Transverse colon (tissue), 1 donor: Measurements from ENCODE around the gene SYT2.

Source experiments
- EP300 ChIP-seq: sonication (generic); formaldehyde crosslinking; IDR thresholded peaks from one replicate; pipeline ENCODE4 v1.6.1; 2017; ENCODE audit warnings: antibody characterized with exemption, low read depth
- POLR2A ChIP-seq: fragments of 450-650 bp; IDR thresholded peaks from one replicate; pipeline ENCODE4 v1.6.1; 2016; ENCODE audit warnings: antibody characterized with exemption, mild to moderate bottlenecking, moderate library complexity

DNA sequence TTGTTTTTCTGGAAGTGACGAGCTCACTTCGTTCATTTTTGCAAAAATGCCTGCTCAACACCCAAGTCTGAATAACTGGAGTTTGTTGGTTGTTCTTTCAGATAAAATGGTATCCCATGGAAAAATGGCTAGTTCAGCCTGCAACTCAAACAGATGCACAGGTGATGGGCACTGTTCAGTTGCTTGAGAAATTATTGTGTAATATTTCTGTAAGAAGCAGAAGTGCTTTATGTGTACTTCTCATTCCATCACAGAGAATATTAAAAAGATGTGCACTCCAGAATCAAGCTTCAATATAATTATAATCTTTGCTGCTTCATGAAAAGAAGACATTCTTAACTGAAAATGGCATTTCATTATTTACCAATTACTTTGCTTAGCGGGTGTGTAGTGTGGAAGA is 9.1 kb downstream of the SYT2 start:
- TF ChIP-seq POLR2A (no peak), EP300 (no peak)
